CD4-positive, alpha-beta T cell treated with Interleukin-12 subunit alpha and Interleukin-12 subunit beta, for 1 hour (primary cell): Measurements from ENCODE around the gene PKM.

Experiments used
- DNase-seq: peaks from one replicate; pipeline ENCODE4 v3.0.0-alpha.2; 2020

PKM gene

GRCh38 chr15:72153269-72154000 lies 77.6 kb downstream of the PKM start:
- DNase-seq = no peak
